H1 (cell line): ENCODE results near the gene TIMMDC1. TPM values are rescaled to one million over a fixed set of nuclear protein-coding genes. Genes with fewer than 3 reads are reported as not detected.

Experiments used
- CHD7 ChIP-seq: fragments of 300-600 bp; sonication (generic); IDR thresholded peaks from 2 replicates; pipeline ENCODE4 v1.7.1; 2012; ENCODE audit warnings: low read length, moderate library complexity, mild to moderate bottlenecking, inconsistent platforms; ENCODE audit not compliant: insufficient replicate concordance
- CTCF ChIP-seq, 3 experiments: IDR thresholded peaks; 1 replicate in 2 of 3; 2 replicates in 1 of 3; pipeline versions ENCODE4 v1.5.1 to v1.6.1; 2011; ENCODE audit warnings: low read length in 3 of 3, mild to moderate bottlenecking in 3 of 3, inconsistent platforms in 2 of 3, low read depth in 1 of 3, moderate library complexity in 1 of 3; ENCODE audit not compliant: insufficient read depth in 1 of 3; ENCODE audit errors: control extremely low read depth in 1 of 3
- KDM1A ChIP-seq: fragments of 200-600, 300-600 bp; sonication (generic); IDR thresholded peaks from 2 replicates; pipeline ENCODE4 v1.7.1; 2016; ENCODE audit warnings: mild to moderate bottlenecking, low read length, borderline replicate concordance
- SP4 ChIP-seq: IDR thresholded peaks from 2 replicates; pipeline ENCODE4 v1.6.1; 2012; ENCODE audit warnings: low read length, inconsistent platforms
- YY1 ChIP-seq: IDR thresholded peaks from 2 replicates; pipeline ENCODE4 v1.6.1; 2011; ENCODE audit warnings: low read depth, mild to moderate bottlenecking, low read length
- polyA plus RNA-seq, 7 experiments: library from polyadenylated mRNA; depleted of rRNA in 3 of 7; stranded (reverse) in 5 of 7; unstranded in 2 of 7; fragments of >200 nt in 5 of 7; fragments of 200-250 nt in 2 of 7; gene quantifications; 1 replicate in 5 of 7; 2 replicates in 1 of 7; 4 replicates in 1 of 7; pipeline versions ENCODE4 v1.2.1 to v1.2.3, GENCODE V29; 2011 to 2013; ENCODE audit warnings: missing spikeins in 2 of 7, mixed read lengths in 2 of 7
- total RNA-seq: library from RNA; stranded (reverse); fragmentation: NEBNext Ultra II Directional; extraction: Animal tissue kit (Norgen Biotek cat#: 25700); gene quantifications from 2 replicates; pipeline ENCODE4 v1.2.1, GENCODE V29; 2021

The TIMMDC1 gene
- total and polyA plus RNA-seq, 2 of the 8 experiments (the other 6 are each of a cell fraction or from before 2014, with no cell fraction given): 80.7 to 128 TPM

- TF ChIP-seq CHD7: no peak
- no peak for TF ChIP-seq YY1
- TF ChIP-seq CTCF (IDR thresholded peaks at IDR 0.05; ENCODE audit: control extremely low read depth in 1 of 3, insufficient read depth in 1 of 3, low read depth in 1 of 3, low read length in 3 of 3): no peak
- no peak for TF ChIP-seq SP4
- TF ChIP-seq KDM1A: no peak
Measured at GRCh38 chr3:119517112-119517511, 18.8 kb downstream of the TIMMDC1 start (continued).
